ENCODE results near the gene ELP2.

- TF ChIP-seq EZH2 (IDR thresholded peaks at IDR 0.05; ENCODE audit: low read depth) (no peak), CTCF (conservative IDR thresholded peaks at IDR 0.05) (no peak)
Measured at GRCh38 chr18:36203360-36203895, 73.7 kb downstream of the ELP2 start.
